Heart left ventricle (tissue), 16 donors: Measurements from ENCODE around the gene EBF4. TPM values are rescaled to one million over a fixed set of nuclear protein-coding genes. Genes with fewer than 3 reads are reported as not detected.
A peak's percentile ranks its signal among the peaks of the same experiment; 100 is the strongest.

Source experiments
- ATAC-seq, 4 donors: fragments of 200-7000 bp; cut with Tn5 transposase; one replicate each; pipeline ENCODE4 v1.9.1; 2020 to 2022; ENCODE audit warnings: moderate library complexity in 4 of 4, mild to moderate bottlenecking in 3 of 4, moderate number of reproducible peaks in 1 of 4
- DNase-seq, 5 donors: peaks; one replicate each; pipeline ENCODE4 v3.0.0-alpha.2; 2020
- H3K27ac ChIP-seq, 12 donors: fragments of 200-600 bp; sonication (generic) in 4 of 12; one replicate each; pipeline versions ENCODE4 v1.5.0 to v1.8.0; 2016 to 2022; ENCODE audit warnings: mild to moderate bottlenecking in 2 of 12
- H3K27me3 ChIP-seq, 9 donors: fragments of 200-600 bp; sonication (generic) in 2 of 9; one replicate each; pipeline versions ENCODE4 v1.5.1 to v1.8.0; 2016 to 2022; ENCODE audit warnings: mild to moderate bottlenecking in 3 of 9
- H3K36me3 ChIP-seq, 9 donors: fragments of 200-600 bp; sonication (generic) in 2 of 9; one replicate each; pipeline versions ENCODE4 v1.5.0 to v1.8.0; 2018 to 2022; ENCODE audit warnings: mild to moderate bottlenecking in 2 of 9
- H3K4me1 ChIP-seq, 12 donors: fragments of 200-600 bp; sonication (generic) in 4 of 12; one replicate each; pipeline versions ENCODE4 v1.5.0 to v1.8.0; 2016 to 2022; ENCODE audit warnings: mild to moderate bottlenecking in 3 of 12
- H3K4me3 ChIP-seq, 12 donors: fragments of 200-600 bp; sonication (generic) in 4 of 12; one replicate each; pipeline versions ENCODE4 v1.5.0 to v1.8.0; 2017 to 2022; ENCODE audit warnings: mild to moderate bottlenecking in 9 of 12, moderate library complexity in 4 of 12
- H3K9me3 ChIP-seq, 12 donors: fragments of 200-600 bp; sonication (generic) in 4 of 12; one replicate each; pipeline versions ENCODE4 v1.5.0 to v1.8.0; 2016 to 2022; ENCODE audit warnings: mild to moderate bottlenecking in 1 of 12
- POLR2A ChIP-seq, 2 donors: fragments of 450-650 bp; IDR thresholded peaks; one replicate each; pipeline ENCODE4 v1.6.1; 2017; ENCODE audit warnings: antibody characterized with exemption in 2 of 2, mild to moderate bottlenecking in 2 of 2, moderate library complexity in 2 of 2
- WGBS, 4 donors: extraction: QIAGEN DNeasy Blood & Tissue Kit in 2 of 4; methylation state at CpG; one replicate each; pipeline versions ENCODE4 v1.1.5 to v1.1.7; 2013 to 2018; 5-methylcytosine and 5-hydroxymethylcytosine counted together
- intact Hi-C, 10 donors: fragments of 100-400 bp; cut with DNase I; formaldehyde crosslinking; loops; one replicate each; pipeline versions ENCODE4 v1.11.1 to v1.14.2; 2022
- polyA plus RNA-seq, 2 donors: library from polyadenylated mRNA; stranded (reverse); fragments of 200-250 nt; gene quantifications; one replicate each; pipeline ENCODE4 v1.2.3, GENCODE V29; 2013
- total RNA-seq, 9 donors: library from RNA; depleted of rRNA in 2 of 9; stranded (reverse); fragments of >200 nt in 2 of 9; fragmentation: NEBNext Ultra II Directional in 3 of 9; extraction: Animal tissue kit (Norgen Biotek cat#: 25700) in 3 of 9; gene quantifications; one replicate each; pipeline versions ENCODE4 v1.1.0 to v1.2.4, GENCODE V29; 2016 to 2023
- TF ChIP-seq, protein P1 (sequence below), 12 donors: fragments of 200-600 bp; sonication (generic) in 4 of 12; IDR thresholded peaks; one replicate each; pipeline versions ENCODE4 v1.5.0 to v1.8.0; 2018 to 2022; ENCODE audit warnings: antibody characterized with exemption in 12 of 12, mild to moderate bottlenecking in 5 of 12
- donor health status: ischemic (EF 13 %, LVEDD 7.1; RV severe dilation, severe dysfunction).
- donor health status: healthy with polysubstance abuse.
- donor health status: DM: no; HTN: yes; CAD: no.
- donor health status: DM: no; HTN: no; CAD: no.
- donor health status: ischemic (EF 25% LVEDD 6.9; RV normal size, moderate dysfunction).
- donor health status: ischemic (EF 25% LVEDD 5.7; RV mildly dilated, moderate dysfunction).
- donor health status: healthy.
- donor health status: DM: yes; HTN: yes; CAD: no.
- donor health status: ischemic (EF 35%, LVEDD 5.7; RV mildly dilated, moderate dysfunction).
- donor health status: nonischemic (EF 11% LVEDD 7.7; RV severe dilation, severe dysfunction).
- donor health status: DM: yes; HTN: yes; CAD: no.
- donor health status: PGD.
- donor health status: ischemic (EF 29% LVEDD 5.4; RV normal size, mild dysfunction).
- donor health status: nonischemic (EF 23%, LVEDD 6.1; RV moderate dilation, normal function).

EBF4 gene
- total and polyA plus RNA-seq, 11 donors, result 2.5 to 6.4 (median 3.8) TPM

DNA sequence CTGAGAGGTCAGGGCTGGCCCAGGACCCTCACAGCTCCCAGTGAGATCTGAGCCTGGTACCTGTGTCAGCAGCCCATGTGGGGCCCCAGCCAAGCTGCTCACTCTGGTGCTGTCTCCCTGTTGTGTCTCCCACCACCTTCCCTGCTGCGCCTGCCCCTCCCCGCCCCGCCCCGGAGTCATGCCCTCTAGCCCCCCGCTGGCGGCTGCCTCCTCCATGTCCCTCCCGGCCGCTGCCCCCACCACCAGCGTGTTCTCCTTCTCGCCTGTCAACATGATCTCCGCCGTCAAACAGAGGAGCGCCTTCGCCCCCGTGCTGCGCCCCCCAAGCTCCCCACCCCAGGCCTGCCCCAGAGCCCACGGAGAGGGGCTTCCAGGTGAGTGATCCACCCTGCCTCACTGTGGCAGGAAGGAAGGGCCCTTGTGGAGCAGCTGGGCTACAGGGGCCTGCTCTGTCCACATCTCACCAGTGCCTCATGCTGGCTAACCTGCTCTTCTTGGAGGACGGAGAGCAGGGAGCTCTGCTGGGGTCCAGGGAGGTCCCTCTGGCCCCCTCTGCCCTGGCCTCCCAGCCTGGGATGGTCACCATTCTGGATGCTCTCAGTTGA, 63.0 kb downstream of the EBF4 start:
- Histone ChIP-seq H3K27ac (no peak overlapping the region), H3K27me3 (peaks cover 3 to 71% (median 37%) of the 10 kb centered on the region in 9 donors), H3K4me1 (peaks cover 0 to 27% (median 20%) of the 10 kb centered on the region in 12 donors), H3K9me3 (no peaks in the 10 kb centered on the region), H3K4me3 (no peak overlapping the region), H3K36me3 (no peaks in the 10 kb centered on the region)
- ATAC-seq (no peak), DNase-seq (no peak)
- intact Hi-C loops, result loop anchor here in 8 of 10 donors (5.0 to 10.0 kb wide), 10 partner anchors 89 to 249 kb away; partner anchors contain the start of genes PCED1A (in 2 of the 8) and VPS16 (in 2 of the 8)
- TF ChIP-seq POLR2A (IDR thresholded peaks at IDR 0.05), result no peak
- TF ChIP-seq, protein P1, sequence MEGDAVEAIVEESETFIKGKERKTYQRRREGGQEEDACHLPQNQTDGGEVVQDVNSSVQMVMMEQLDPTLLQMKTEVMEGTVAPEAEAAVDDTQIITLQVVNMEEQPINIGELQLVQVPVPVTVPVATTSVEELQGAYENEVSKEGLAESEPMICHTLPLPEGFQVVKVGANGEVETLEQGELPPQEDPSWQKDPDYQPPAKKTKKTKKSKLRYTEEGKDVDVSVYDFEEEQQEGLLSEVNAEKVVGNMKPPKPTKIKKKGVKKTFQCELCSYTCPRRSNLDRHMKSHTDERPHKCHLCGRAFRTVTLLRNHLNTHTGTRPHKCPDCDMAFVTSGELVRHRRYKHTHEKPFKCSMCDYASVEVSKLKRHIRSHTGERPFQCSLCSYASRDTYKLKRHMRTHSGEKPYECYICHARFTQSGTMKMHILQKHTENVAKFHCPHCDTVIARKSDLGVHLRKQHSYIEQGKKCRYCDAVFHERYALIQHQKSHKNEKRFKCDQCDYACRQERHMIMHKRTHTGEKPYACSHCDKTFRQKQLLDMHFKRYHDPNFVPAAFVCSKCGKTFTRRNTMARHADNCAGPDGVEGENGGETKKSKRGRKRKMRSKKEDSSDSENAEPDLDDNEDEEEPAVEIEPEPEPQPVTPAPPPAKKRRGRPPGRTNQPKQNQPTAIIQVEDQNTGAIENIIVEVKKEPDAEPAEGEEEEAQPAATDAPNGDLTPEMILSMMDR (IDR thresholded peaks at IDR 0.05), result no peak
- 57 to 61% (median 60%) methylated on average over 15 to 18 of the region's 18 CpGs for WGBS, 4 donors

DNA sequence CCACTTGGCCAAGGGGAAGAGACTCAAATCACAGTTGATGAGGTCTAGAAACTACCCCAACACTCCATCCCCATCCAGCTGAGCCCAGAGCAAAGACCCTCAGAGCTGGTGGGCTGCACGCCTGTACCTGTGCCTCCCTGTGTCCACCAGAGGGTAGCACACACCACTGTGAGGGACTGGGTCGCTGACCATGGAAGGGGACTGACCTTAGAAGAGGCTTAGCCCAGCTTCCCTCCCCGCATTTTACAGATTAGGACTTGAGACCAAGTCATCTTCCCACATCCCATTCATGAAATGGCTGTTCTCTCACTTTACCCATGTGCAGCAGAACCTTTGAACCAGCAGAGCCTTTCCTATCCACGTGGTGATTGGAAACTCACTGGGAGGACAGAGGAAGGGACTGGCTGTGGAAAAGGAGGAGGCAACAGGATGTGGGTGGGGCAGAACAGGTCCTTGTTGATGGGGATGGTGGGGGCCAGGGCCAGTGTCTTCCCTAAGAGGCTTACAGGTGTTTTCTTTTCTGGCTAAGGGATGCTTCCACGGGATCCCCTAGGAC, 63.6 kb downstream of the EBF4 start:
- peak in 2 of 4 donors; percentile 40 to 57 for ATAC-seq
- Histone ChIP-seq H3K9me3 (no peaks in the 10 kb centered on the region), H3K4me3 (no peak overlapping the region), H3K4me1 (peaks cover 0 to 21% (median 16%) of the 10 kb centered on the region in 12 donors), H3K36me3 (no peaks in the 10 kb centered on the region), H3K27ac (no peak overlapping the region), H3K27me3 (peaks cover 3 to 71% (median 37%) of the 10 kb centered on the region in 9 donors)
- no peak for DNase-seq
- no peak for TF ChIP-seq POLR2A (IDR thresholded peaks at IDR 0.05)
- TF ChIP-seq, protein P1 (IDR thresholded peaks at IDR 0.05), result peak; percentile 22 to 55 (median 44)
- intact Hi-C loops, result loop anchor here in 8 of 10 donors (5.0 to 10.0 kb wide), 10 partner anchors 89 to 249 kb away; partner anchors contain the start of genes PCED1A (in 2 of the 8) and VPS16 (in 2 of the 8)
- 39 to 54% (median 42%) methylated on average over 3 to 5 of the region's 5 CpGs for WGBS, 4 donors

DNA sequence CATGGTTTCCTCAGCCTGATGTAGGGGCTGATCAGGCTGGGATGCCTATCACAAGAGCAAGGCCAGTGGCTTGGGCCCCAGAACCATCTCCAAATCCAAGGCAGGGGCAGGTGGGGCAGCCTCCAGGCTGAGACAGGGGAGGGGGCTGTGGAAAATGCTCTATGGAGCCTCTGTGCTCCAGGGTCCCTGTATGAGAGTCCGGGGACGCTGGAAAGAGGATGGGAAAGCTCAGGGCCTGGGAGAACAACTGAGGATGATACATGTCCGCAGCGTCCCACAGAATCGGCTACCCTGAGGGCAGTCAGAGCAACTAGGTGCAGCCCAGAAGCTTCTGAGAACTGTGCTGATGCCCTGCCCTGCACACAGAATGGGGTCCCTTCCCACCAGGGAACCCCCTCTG, 64.4 kb downstream of the EBF4 start:
- H3K27ac ChIP-seq, result no peak overlapping the region
- intact Hi-C loops, result loop anchor here in 8 of 10 donors (5.0 to 10.0 kb wide), 10 partner anchors 88 to 248 kb away; partner anchors contain the start of genes PCED1A (in 2 of the 8) and VPS16 (in 2 of the 8)
- H3K27me3 ChIP-seq, result peaks cover 3 to 71% (median 29%) of the 10 kb centered on the region in 9 donors
- DNase-seq (no peak), ATAC-seq (no peak)
- no peaks in the 10 kb centered on the region for H3K36me3 ChIP-seq
- no peak for TF ChIP-seq POLR2A (IDR thresholded peaks at IDR 0.05)
- TF ChIP-seq, protein P1 (IDR thresholded peaks at IDR 0.05), result no peak
- no peaks in the 10 kb centered on the region for H3K9me3 ChIP-seq
- WGBS, 4 donors, result 89 to 94% (median 90%) methylated on average over 2 to 5 of the region's 5 CpGs
- H3K4me1 ChIP-seq, result peaks cover 0 to 13% (median 10%) of the 10 kb centered on the region in 12 donors
- H3K4me3 ChIP-seq, result no peak overlapping the region

DNA sequence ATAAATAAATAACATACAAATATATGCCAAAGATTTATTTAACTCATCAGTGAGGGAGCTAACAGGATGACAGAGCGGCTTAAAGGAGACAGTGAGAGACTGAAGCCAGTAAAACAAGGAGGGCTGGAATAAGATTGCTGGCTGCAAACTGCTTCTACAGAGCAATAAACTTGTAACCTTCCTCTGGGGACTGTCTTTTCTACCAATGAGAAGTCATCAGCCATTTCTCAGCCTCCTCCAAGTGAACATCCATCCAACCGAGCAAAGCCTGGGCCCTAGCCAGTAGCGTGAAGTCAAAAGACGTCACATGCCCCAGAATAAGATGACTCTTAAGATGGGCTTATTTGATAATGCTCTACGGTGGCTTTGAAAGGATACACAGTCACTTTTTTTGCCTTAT, 65.4 kb downstream of the EBF4 start:
- WGBS, 4 donors, result 72 to 79% (median 73%) methylated on average over 5 of the region's 5 CpGs
- TF ChIP-seq POLR2A (IDR thresholded peaks at IDR 0.05), result no peak
- TF ChIP-seq, protein P1 (IDR thresholded peaks at IDR 0.05), result no peak
- Histone ChIP-seq H3K27me3 (peaks cover 0 to 65% (median 31%) of the 10 kb centered on the region in 9 donors), H3K36me3 (no peaks in the 10 kb centered on the region), H3K4me1 (peaks cover 0 to 6% (median 3%) of the 10 kb centered on the region in 12 donors), H3K9me3 (no peaks in the 10 kb centered on the region), H3K4me3 (no peak overlapping the region), H3K27ac (no peak overlapping the region)
- intact Hi-C loops, result loop anchor here in 8 of 10 donors (5.0 to 10.0 kb wide), 10 partner anchors 87 to 247 kb away; partner anchors contain the start of genes PCED1A (in 2 of the 8) and VPS16 (in 2 of the 8)
- DNase-seq (no peak), ATAC-seq (no peak)
